Activated T-helper 17 cell treated with anti-CD3 and anti-CD28 coated beads, Interleukin-2, amount 50 U/mL, for 72 hours (primary cell): ENCODE results near the gene INTS7. TPM values are rescaled to one million over a fixed set of nuclear protein-coding genes. Genes with fewer than 3 reads are reported as not detected.

Experiments used
- ATAC-seq: fragments of 150-1000 bp; cut with Tn5 transposase; replicated peaks from 2 replicates; pipeline ENCODE4 v1.10.0; 2021; ENCODE audit warnings: mild to moderate bottlenecking, moderate library complexity
- H3K27ac Mint-ChIP-seq: one replicate; pipeline ENCODE4 v1.8.0; 2022; ENCODE audit warnings: mixed read lengths
- H3K27me3 Mint-ChIP-seq: one replicate; pipeline ENCODE4 v1.8.0; 2022; ENCODE audit warnings: mixed read lengths
- H3K36me3 Mint-ChIP-seq: one replicate; pipeline ENCODE4 v1.8.0; 2022; ENCODE audit warnings: low read depth, mild to moderate bottlenecking, mixed read lengths
- H3K4me1 Mint-ChIP-seq: one replicate; pipeline ENCODE4 v1.8.0; 2022; ENCODE audit warnings: mixed read lengths
- H3K4me3 Mint-ChIP-seq: one replicate; pipeline ENCODE4 v1.8.0; 2022; ENCODE audit warnings: mild to moderate bottlenecking, mixed read lengths
- H3K9me3 Mint-ChIP-seq: one replicate; pipeline ENCODE4 v1.8.0; 2022; ENCODE audit warnings: mixed read lengths
- total RNA-seq, 2 donors: library from RNA; stranded (reverse); gene quantifications; one replicate each; pipeline ENCODE4 v1.2.3, GENCODE V29; 2022

INTS7 gene
- total RNA-seq, result 10 to 100 TPM; 22.8 to 40.2 TPM

GRCh38 chr1:212035123-212035834 is at the start of gene INTS7, which contains the start of gene DTL:
TSS of gene INTS7 (minus strand) at chr1:212035557. CDS start at chr1:212035437, 120 bp downstream.
TSS of gene DTL (plus strand) at chr1:212035748. CDS start at chr1:212035891, 143 bp downstream.
- Mint-ChIP-seq H3K4me1 (peaks cover 47% of the 10 kb centered on the region), H3K27me3 (no peaks in the 10 kb centered on the region), H3K9me3 (no peaks in the 10 kb centered on the region), H3K36me3 (peaks cover 79% of the 10 kb centered on the region), H3K27ac (peak within 1 kb of the TSS; percentile 98), H3K4me3 (peak within 1 kb of the TSS; percentile 92)
- peak; percentile 81 for ATAC-seq

- peaks cover 35% of the 10 kb centered on the region for H3K36me3 Mint-ChIP-seq
- no peak for ATAC-seq
- no peaks in the 10 kb centered on the region for H3K9me3 Mint-ChIP-seq
- H3K4me1 Mint-ChIP-seq, result no peaks in the 10 kb centered on the region
- no peak overlapping the region for H3K4me3 Mint-ChIP-seq
- no peaks in the 10 kb centered on the region for H3K27me3 Mint-ChIP-seq
- H3K27ac Mint-ChIP-seq, result no peak overlapping the region
These were observed 47.5 kb upstream of the INTS7 start for GRCh38 chr1:212082765-212083406.

- Mint-ChIP-seq H3K36me3 (peaks cover 28% of the 10 kb centered on the region), H3K9me3 (no peaks in the 10 kb centered on the region), H3K27me3 (no peaks in the 10 kb centered on the region), H3K4me1 (no peaks in the 10 kb centered on the region), H3K4me3 (no peak overlapping the region), H3K27ac (no peak overlapping the region)
- no peak for ATAC-seq
These were observed 43.5 kb upstream of the INTS7 start for GRCh38 chr1:212078826-212079225.

GRCh38 chr1:212077028-212077427 is 41.7 kb upstream of the INTS7 start:
- Mint-ChIP-seq H3K27ac (no peak overlapping the region), H3K27me3 (no peaks in the 10 kb centered on the region), H3K36me3 (peaks cover 44% of the 10 kb centered on the region), H3K4me3 (no peak overlapping the region), H3K4me1 (no peaks in the 10 kb centered on the region), H3K9me3 (no peaks in the 10 kb centered on the region)
- peak; percentile 18 for ATAC-seq

- Mint-ChIP-seq H3K9me3 (no peaks in the 10 kb centered on the region), H3K4me1 (no peaks in the 10 kb centered on the region), H3K36me3 (peaks cover 66% of the 10 kb centered on the region), H3K27me3 (no peaks in the 10 kb centered on the region), H3K4me3 (no peak overlapping the region), H3K27ac (no peak overlapping the region)
- no peak for ATAC-seq
These were observed 39.5 kb upstream of the INTS7 start for GRCh38 chr1:212074856-212075255.

- no peak for ATAC-seq
- H3K27me3 Mint-ChIP-seq, result no peaks in the 10 kb centered on the region
- no peak overlapping the region for H3K27ac Mint-ChIP-seq
- no peaks in the 10 kb centered on the region for H3K9me3 Mint-ChIP-seq
- peaks cover 71% of the 10 kb centered on the region for H3K36me3 Mint-ChIP-seq
- no peak overlapping the region for H3K4me3 Mint-ChIP-seq
- no peaks in the 10 kb centered on the region for H3K4me1 Mint-ChIP-seq
These were observed 39.0 kb upstream of the INTS7 start for GRCh38 chr1:212074313-212074712.

GRCh38 chr1:212073490-212073889 is 38.1 kb upstream of the INTS7 start:
- no peak overlapping the region for H3K4me3 Mint-ChIP-seq
- H3K27ac Mint-ChIP-seq, result no peak overlapping the region
- H3K36me3 Mint-ChIP-seq, result peaks cover 79% of the 10 kb centered on the region
- no peaks in the 10 kb centered on the region for H3K27me3 Mint-ChIP-seq
- no peaks in the 10 kb centered on the region for H3K4me1 Mint-ChIP-seq
- no peaks in the 10 kb centered on the region for H3K9me3 Mint-ChIP-seq
- no peak for ATAC-seq

GRCh38 chr1:212072047-212072446 is 36.7 kb upstream of the INTS7 start:
- no peaks in the 10 kb centered on the region for H3K9me3 Mint-ChIP-seq
- no peaks in the 10 kb centered on the region for H3K4me1 Mint-ChIP-seq
- H3K4me3 Mint-ChIP-seq, result no peak overlapping the region
- ATAC-seq, result no peak
- H3K27me3 Mint-ChIP-seq, result no peaks in the 10 kb centered on the region
- H3K36me3 Mint-ChIP-seq, result peaks cover 92% of the 10 kb centered on the region
- H3K27ac Mint-ChIP-seq, result no peak overlapping the region

- no peaks in the 10 kb centered on the region for H3K27me3 Mint-ChIP-seq
- ATAC-seq, result no peak
- H3K36me3 Mint-ChIP-seq, result peaks cover 92% of the 10 kb centered on the region
- H3K4me3 Mint-ChIP-seq, result no peak overlapping the region
- H3K9me3 Mint-ChIP-seq, result no peaks in the 10 kb centered on the region
- H3K27ac Mint-ChIP-seq, result no peak overlapping the region
- no peaks in the 10 kb centered on the region for H3K4me1 Mint-ChIP-seq
These were observed 35.5 kb upstream of the INTS7 start for GRCh38 chr1:212070720-212071302.

- Mint-ChIP-seq H3K27me3 (no peaks in the 10 kb centered on the region), H3K36me3 (peaks cover 93% of the 10 kb centered on the region), H3K27ac (no peak overlapping the region), H3K9me3 (no peaks in the 10 kb centered on the region), H3K4me1 (no peaks in the 10 kb centered on the region), H3K4me3 (no peak overlapping the region)
- no peak for ATAC-seq
These were observed 32.4 kb upstream of the INTS7 start for GRCh38 chr1:212067787-212068186.

- no peaks in the 10 kb centered on the region for H3K9me3 Mint-ChIP-seq
- no peak overlapping the region for H3K4me3 Mint-ChIP-seq
- ATAC-seq, result peak; percentile 31
- H3K27ac Mint-ChIP-seq, result no peak overlapping the region
- H3K4me1 Mint-ChIP-seq, result no peaks in the 10 kb centered on the region
- peaks cover 75% of the 10 kb centered on the region for H3K36me3 Mint-ChIP-seq
- H3K27me3 Mint-ChIP-seq, result no peaks in the 10 kb centered on the region
These were observed 27.6 kb upstream of the INTS7 start for GRCh38 chr1:212062832-212063438.

- H3K27me3 Mint-ChIP-seq, result no peaks in the 10 kb centered on the region
- ATAC-seq, result peak; percentile 53
- H3K36me3 Mint-ChIP-seq, result peaks cover 71% of the 10 kb centered on the region
- H3K27ac Mint-ChIP-seq, result no peak overlapping the region
- H3K9me3 Mint-ChIP-seq, result peaks cover 6% of the 10 kb centered on the region
- no peak overlapping the region for H3K4me3 Mint-ChIP-seq
- H3K4me1 Mint-ChIP-seq, result no peaks in the 10 kb centered on the region
These were observed 25.5 kb upstream of the INTS7 start for GRCh38 chr1:212060632-212061472.

- H3K36me3 Mint-ChIP-seq, result peaks cover 79% of the 10 kb centered on the region
- peaks cover 6% of the 10 kb centered on the region for H3K9me3 Mint-ChIP-seq
- H3K27me3 Mint-ChIP-seq, result no peaks in the 10 kb centered on the region
- no peak overlapping the region for H3K4me3 Mint-ChIP-seq
- ATAC-seq, result no peak
- H3K27ac Mint-ChIP-seq, result no peak overlapping the region
- peaks cover 4% of the 10 kb centered on the region for H3K4me1 Mint-ChIP-seq
These were observed 20.0 kb upstream of the INTS7 start for GRCh38 chr1:212055333-212055732.

- H3K27ac Mint-ChIP-seq, result no peak overlapping the region
- H3K9me3 Mint-ChIP-seq, result peaks cover 6% of the 10 kb centered on the region
- no peaks in the 10 kb centered on the region for H3K27me3 Mint-ChIP-seq
- H3K4me3 Mint-ChIP-seq, result no peak overlapping the region
- no peak for ATAC-seq
- H3K4me1 Mint-ChIP-seq, result peaks cover 4% of the 10 kb centered on the region
- H3K36me3 Mint-ChIP-seq, result peaks cover 84% of the 10 kb centered on the region
These were observed 18.6 kb upstream of the INTS7 start for GRCh38 chr1:212053993-212054392.
